Measurements from ENCODE around the gene USP31.
A peak's percentile ranks its signal among the peaks of the same experiment; 100 is the strongest.
"Not testable (repeated sequence)": the region's sequence is repeated elsewhere in the genome, so short reads cannot be mapped to it uniquely, and the experiment has no call there.

The USP31 gene

DNA sequence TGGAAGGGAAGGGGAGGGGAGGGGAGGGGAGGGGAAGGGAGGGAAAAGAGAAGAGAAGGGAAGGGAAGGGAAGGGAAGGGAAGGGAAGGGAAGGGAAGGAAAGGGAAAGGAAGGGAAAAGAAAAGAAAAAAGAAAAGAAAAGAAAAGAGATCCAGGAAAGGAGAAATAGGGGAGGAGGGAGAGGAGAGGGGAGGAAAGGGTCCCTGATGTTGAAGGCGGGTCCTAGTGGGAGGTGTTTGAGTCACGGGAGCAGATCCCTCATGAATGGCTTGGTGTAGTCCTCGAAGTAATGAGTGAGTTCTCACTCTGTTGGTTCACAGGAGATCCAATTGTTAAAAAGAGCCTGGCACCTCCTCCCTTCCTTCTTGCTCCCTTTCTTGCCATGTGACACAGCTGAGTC lies 6.9 kb upstream of the USP31 start:
- no peak for DNase-seq (ENCODE audit: low spot score)

DNA sequence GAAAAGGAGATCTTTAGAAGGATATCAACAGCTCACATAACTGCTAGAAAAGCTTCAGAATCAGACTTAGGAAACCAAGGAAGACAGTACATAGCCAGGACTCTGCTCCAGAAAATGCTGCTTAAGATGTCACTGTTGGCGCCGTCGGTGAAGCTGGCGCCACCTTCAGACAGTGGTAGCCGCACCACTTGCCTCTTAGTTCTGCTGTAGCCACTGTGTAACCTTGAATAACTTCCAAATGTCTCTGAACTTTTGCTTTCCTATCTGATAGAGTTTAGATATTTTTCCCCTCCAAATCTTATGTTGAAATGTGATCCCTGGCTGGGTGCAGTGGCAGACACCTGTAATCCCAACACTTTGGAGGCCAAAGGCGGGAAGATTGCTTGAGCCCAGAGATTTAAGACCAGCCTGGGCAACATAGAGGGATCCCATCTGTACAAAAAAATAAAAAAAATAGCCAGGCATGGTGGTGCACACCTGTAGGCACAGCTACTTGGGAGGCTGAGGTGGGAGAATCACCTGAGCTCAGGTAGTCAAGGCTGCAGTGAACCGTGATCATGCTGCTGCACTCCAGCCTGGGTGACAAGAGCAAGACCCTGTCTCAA lies 6.3 kb upstream of the USP31 start:
- DNase-seq (ENCODE audit: low spot score) = no peak

DNA sequence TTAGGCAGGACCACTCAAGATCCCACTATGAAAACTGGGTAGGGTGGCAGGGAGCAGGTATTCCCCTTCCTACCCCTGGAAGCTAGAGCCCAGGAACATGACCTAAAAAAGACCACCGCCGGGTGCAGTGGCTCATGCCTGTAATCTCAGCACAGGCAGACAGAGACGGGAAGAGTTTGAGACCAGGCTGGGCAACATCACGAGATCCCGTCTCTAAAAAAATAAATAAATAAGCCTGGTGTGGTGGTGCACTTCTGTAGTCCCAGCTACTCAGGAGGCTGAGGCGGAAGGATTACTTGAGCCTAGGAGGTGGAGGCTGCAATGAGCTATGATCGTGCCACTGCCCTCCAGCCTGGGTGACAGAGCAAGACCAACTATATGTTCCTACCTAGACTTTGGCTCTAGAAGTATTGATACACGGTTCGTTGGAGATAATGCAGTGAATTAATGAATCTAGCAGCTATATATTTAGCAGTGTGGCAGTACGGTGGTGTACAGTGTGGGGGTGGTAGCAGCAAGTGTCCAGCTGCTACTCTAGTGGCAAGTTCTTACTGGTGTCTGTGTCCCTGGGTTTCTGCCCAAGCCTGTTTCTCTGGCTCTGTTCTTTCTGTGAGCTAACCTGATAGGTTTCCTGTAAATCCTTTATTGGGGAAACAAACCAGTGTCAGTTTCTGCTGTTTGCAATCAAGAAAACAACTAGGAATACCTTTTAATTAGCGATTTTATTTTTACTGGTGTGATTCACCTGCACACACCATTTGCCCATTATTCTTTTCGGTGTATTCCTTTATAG lies 3.3 kb upstream of the USP31 start:
- DNase-seq (ENCODE audit: low spot score) = no peak

DNA sequence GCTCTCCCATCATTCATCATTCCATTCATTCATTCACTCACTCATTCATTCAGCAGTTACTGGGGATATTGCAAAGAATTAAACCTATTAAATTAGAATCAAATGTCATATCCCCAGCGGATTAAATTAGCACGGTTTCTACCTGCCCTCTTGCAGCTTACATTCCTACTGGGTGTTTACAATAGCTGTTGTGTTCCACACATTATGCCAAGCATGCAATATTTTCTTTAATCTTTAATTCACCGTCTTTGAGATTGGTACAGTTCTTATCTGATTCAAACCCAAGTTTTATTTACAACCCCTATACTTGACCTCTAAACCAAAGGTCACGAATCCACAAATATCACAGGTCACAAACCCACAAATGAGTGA lies 727 bp upstream of the USP31 start:
- no peak for DNase-seq (ENCODE audit: low spot score)

- peak; percentile 57 for DNase-seq (ENCODE audit: low spot score)
Measured at GRCh38 chr16:23148513-23149266, 562 bp downstream of the USP31 start.

- peak; percentile 15 for DNase-seq (ENCODE audit: low spot score)
Measured at GRCh38 chr16:23148166-23148512, 1.1 kb downstream of the USP31 start.

DNA sequence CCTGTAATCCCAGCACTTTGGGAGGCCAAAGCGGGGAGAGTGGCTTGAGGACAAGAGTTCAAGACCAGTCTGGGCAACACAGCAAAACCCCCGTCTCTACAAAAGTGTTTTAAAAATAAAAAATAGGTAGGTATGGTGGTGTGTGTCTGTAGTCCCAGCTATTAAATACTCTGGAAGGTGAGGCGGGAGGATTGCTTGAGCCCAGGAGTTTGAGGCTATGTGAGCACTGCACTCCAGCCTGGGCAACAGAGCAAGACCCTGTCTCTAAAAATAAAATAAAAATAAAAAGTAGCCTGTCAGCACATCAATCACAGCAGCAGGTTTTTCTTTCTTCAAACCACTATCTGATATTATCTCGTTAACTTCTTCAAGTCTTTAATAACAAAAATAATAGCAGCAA lies 1.6 kb downstream of the USP31 start:
- no peak for DNase-seq (ENCODE audit: low spot score)

- DNase-seq (ENCODE audit: low spot score) = no peak
Measured at GRCh38 chr16:23146877-23147601, 2.2 kb downstream of the USP31 start.

DNA sequence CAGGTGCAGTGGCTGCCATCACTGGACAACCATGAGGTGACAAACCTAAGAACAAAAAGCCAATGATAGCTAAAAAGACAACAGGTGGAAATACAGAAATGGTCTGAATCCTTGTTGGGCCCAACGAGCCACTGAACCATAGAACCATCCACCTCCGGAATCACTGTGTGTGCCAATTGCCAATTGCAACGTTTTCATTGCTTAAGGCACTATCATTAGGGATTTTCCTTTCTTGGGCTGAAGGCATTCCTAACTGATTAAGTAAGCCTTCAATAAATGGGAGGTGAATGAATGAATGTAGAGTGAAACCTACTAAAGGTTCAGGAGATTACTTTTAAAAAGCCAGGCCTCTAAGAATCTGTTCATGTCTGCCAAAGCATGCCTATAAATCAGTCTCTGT lies 3.6 kb downstream of the USP31 start:
- DNase-seq (ENCODE audit: low spot score) = no peak

- no peak for DNase-seq (ENCODE audit: low spot score)
Measured at GRCh38 chr16:23145186-23145585, 4.1 kb downstream of the USP31 start.

GRCh38 chr16:23144393-23144792 lies 4.9 kb downstream of the USP31 start:
- not testable (repeated sequence) for DNase-seq (ENCODE audit: low spot score)

- DNase-seq (ENCODE audit: low spot score) = no peak
Measured at GRCh38 chr16:23143391-23143790, 5.9 kb downstream of the USP31 start.

GRCh38 chr16:23141959-23142740 lies 7.1 kb downstream of the USP31 start:
- no peak for DNase-seq (ENCODE audit: low spot score)

DNA sequence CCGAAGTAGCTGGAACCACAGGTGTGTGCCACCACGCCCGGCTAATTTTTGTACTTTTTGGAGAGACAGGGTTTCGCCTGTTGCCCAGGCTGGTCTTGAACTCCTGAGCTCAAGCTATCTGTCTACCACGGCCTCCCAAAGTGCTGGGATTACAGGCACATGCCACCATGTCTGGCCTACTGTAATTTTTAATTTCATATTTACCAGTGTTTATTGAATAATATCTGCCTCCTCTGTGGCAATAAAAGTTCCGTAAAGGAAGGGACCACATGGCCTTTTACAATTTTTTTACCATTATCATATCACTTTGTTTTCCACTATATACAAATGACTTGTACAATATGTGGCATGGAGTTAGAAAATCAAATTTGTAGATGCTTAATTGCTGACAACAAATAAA lies 7.8 kb downstream of the USP31 start:
- no peak for DNase-seq (ENCODE audit: low spot score)

GRCh38 chr16:23141033-23141432 lies 8.2 kb downstream of the USP31 start:
- no peak for DNase-seq (ENCODE audit: low spot score)

- DNase-seq (ENCODE audit: low spot score) = no peak
Measured at GRCh38 chr16:23140107-23140506, 9.1 kb downstream of the USP31 start.

DNA sequence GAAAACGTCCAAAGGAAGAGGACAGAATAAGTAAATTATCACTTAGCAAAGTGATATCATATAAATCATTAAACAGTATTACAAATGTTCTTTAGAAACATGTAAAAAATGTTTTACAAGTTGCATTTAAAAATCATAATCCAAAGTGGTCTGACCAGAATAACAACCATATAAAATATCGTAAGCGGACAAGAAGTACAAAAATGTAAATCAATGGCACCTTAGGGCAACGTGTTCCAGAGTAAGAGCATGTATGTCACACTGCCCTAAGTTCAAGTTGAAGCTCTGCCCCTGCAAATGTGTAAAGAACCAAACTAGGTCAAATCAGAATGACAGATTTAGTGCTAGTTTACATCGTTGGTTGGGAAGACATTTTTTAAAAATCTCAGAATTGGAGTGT lies 11.4 kb downstream of the USP31 start:
- DNase-seq (ENCODE audit: low spot score) = no peak

- no peak for DNase-seq (ENCODE audit: low spot score)
Measured at GRCh38 chr16:23137256-23137655, 12.0 kb downstream of the USP31 start.

GRCh38 chr16:23134274-23134673 lies 15.0 kb downstream of the USP31 start:
- DNase-seq (ENCODE audit: low spot score) = no peak

- DNase-seq (ENCODE audit: low spot score) = no peak
Measured at GRCh38 chr16:23132775-23133463, 16.3 kb downstream of the USP31 start.

- no peak for DNase-seq (ENCODE audit: low spot score)
Measured at GRCh38 chr16:23131931-23132621, 17.2 kb downstream of the USP31 start.
